Activated T-cell treated with anti-CD3 and anti-CD28 coated beads for 1 hour (primary cell): ENCODE data around the gene SMARCD2.

Source experiments
- DNase-seq: peaks from one replicate; pipeline ENCODE4 v3.0.0-alpha.2; 2020; ENCODE audit warnings: low read depth

SMARCD2 gene

DNA sequence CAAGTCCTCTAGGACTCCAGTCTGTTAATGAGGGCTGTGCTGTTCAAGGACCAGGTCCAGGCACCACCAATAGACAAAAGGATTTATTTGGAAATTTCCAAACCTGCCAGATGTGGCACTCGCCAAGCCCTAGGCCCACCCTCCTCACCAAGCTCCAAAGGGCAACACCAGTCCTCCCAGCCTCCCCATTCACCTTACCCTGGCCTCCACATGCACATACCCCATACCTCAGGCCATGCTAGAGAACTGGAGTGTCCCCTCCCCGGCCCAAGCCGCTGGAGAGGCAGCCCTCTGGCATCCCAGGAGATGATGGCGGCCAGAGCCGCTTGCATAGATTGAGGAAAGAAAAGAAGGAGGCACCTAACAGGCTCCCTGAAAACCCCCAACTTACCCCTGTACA lies 10.5 kb downstream of the SMARCD2 start:
- no peak for DNase-seq

DNA sequence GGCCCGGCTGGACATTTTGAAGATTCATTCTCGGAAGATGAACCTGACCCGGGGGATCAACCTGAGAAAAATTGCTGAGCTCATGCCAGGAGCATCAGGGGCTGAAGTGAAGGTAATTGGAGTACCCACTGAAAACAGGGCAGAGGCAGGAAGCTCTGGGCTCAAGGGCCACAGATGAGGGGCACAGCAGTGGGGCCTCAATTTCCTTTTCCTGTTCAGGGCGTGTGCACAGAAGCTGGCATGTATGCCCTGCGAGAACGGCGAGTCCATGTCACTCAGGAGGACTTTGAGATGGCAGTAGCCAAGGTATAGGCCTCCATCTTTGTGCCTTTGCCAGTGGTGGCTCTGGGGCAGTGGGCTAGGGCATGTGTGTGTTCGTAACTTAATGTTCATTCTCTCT lies 11.0 kb downstream of the SMARCD2 start:
- DNase-seq: no peak

DNA sequence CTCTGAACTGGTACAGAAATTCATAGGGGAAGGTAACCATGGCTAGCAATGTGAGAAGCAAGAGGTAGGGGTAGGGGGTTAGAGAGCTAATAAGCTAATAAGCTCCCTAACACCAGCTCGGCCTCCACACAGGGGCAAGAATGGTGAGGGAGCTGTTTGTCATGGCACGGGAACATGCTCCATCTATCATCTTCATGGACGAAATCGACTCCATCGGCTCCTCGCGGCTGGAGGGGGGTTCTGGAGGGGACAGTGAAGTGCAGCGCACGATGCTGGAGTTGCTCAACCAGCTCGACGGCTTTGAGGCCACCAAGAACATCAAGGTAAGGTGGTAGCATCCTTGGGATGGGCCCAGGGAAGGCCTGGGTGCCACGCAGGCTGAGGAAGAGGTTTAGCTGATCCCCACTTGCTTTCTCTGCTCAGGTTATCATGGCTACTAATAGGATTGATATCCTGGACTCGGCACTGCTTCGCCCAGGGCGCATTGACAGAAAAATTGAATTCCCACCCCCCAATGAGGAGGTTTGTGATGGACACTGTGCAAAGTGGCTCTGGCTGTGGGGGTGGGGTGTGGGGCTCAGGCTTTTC lies 11.5 kb downstream of the SMARCD2 start:
- DNase-seq: no peak

DNA sequence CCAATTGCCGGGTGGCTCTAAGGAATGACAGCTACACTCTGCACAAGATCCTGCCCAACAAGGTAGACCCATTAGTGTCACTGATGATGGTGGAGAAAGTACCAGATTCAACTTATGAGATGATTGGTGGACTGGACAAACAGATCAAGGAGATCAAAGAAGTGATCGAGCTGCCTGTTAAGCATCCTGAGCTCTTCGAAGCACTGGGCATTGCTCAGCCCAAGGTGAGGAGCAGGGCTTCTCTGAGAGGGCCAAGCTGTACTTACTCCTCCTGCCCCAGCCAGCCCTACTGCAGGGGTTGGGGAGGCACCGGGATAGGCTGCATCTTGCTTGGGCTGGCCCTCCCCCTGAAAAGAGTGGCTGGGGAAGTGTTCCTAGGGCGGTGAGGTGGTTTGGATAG lies 12.2 kb downstream of the SMARCD2 start:
- no peak for DNase-seq

DNA sequence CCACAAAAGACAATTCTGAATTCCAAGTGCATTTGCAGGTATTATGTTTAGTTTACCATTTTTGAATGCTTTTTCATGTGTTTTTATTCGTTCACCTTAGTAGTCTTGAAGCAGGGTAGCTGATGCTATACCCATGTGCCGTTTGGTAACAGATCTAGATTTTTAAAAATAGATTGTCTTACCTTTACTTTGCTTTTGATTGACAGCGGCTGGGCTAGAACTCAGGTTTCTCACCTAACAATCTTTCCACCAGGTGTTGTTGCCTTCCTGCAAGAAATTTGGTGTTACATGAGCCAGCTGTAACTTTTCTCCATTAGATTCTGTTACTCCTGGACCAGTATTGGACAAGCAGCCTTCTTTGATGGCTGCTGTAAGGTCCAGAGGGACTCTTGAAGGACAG lies 13.5 kb downstream of the SMARCD2 start:
- DNase-seq: no peak

DNA sequence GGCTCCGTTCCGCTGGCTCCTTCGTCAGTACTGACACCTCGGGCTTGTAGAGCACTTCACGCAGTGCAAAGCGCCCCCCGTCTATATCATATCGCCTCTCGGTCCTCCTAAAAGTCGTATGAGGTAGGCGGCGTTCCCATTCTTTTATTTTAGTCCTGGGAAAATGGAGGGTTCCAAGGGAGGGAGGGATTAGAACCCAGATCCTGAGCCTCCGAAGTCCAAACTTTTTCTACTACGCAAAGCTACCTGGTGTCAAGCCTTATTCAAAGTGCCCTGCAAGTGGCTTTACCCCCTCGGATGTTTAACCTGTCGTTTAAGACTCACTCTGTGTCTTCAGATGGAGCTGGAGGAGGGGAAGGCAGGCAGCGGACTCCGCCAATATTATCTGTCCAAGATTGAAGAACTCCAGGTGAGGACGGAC lies 14.7 kb downstream of the SMARCD2 start:
- DNase-seq: no peak

DNA sequence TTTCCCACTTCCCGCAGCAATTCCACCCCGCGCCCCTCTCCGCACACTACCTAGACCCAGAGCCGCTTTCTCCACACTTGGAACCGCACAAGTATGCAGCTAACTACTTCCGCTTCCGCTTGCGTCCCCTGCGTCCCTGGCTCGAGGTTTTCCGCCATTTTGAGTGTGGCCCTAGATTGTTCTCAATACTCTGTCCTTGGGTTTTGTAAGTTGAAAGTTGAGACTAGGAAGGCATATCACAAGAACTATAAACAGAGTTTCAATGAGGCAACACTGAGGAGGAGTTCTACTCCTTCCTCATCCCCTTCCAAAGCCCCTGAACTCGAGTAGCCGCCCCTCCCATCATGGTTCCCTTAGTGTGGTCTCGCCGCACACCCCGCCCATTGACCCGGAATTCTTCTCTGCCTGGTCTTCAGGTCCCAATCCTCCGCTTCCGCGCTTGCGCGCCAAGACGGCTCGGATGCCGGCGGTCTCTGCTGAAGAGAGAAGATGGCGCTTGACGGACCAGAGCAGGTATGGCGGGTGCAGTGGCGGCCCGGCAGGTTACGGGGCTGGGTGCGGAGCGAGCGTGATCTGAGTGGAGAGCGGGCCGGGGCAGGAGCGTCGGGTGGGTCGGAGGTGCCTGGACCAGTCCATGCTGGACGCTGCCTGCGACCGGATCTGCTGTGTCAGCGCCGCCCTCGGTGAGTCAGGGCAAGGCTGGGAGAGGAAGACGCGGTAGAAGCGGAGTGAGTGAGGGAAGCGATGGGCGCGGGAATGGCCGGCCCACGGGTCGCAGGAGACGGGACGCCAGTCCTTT lies 15.3 kb downstream of the SMARCD2 start, which contains the start of the genes FTSJ3 and PSMC5:
Gene FTSJ3, minus strand, starts transcription at position 662 of the 799 bp plus-strand sequence. CDS start 761 bp downstream, outside the sequence.
Gene PSMC5, plus strand, starts transcription at position 430 of the 799 bp plus-strand sequence. Its CDS starts 60 bp downstream, at position 490.
- DNase-seq: peak; percentile 92

DNA sequence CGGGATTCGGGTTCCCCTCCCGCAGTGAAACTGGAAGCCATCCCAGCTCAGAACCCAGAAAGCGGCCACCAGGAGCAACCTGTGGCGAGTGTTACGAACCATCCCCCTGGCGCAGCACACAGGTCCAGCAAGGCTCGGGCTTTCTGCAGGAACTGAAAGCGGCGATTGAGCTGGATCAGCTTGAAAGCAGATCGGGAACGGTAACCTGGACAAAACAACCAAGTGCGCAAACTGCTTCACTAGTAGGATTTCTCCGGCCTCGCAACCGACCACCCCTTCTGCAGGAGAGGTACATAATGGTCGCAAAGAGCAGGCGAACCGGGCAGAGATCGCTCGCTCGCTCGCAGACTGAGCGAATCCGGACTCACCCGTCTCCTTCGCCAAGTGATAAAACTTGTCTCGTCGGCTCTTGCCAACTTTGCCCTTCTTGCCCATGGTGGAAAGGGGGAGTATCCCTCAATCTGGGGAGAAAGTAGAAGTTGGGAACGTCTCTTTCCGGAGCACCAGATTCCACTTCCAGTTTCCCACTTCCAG lies 15.9 kb downstream of the SMARCD2 start:
- no peak for DNase-seq

DNA sequence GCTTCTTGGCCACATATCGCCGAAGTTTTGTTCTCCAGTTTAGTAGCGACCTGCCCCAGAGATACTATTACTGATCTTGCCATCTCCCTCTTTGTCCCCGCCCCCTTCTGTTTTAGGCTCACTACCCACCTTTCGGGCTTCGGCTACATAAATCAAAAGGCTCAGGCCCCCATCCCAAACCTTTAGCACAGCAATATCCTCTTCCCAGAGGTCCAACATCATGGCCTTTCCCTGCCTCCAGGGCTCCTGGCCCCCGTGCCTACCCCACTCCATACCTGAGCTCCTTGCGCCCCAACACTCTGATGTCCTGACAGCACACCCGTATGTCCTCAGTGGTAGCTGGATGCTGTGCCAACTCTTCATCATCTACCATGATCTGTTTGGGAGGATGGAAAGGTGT lies 18.1 kb downstream of the SMARCD2 start:
- no peak for DNase-seq

DNA sequence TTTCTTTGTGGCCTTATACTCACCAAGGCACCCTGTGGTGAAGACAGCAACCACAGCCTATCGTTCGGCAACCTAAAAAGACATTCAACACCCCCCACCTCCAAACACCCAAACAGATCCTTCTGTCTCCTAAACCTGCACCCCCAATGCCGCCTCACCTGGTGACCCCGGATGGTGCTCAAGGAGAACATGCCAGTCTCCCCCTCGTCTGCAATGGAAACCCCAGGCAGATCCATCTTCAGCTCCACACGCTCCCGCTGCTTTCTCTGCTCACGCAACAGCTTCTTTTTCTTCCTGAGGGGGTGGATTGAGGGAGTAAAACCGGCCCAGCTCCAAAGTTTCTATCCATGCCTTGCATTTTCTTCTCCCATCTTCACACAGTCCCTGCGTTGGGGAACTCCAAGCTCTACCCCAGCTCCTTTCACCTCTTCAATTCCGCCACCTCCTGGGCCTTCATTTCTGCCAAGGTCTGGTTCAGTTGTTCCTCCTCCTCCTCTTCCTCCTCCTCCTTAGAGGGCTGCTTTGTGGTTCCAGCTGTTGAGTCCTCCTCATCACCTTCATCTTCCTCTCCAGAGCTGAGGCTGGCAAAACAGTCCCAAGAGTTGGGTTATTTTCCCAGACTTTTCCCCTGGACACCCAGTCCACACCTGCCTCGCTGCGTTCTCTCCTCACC lies 18.7 kb downstream of the SMARCD2 start:
- no peak for DNase-seq

DNA sequence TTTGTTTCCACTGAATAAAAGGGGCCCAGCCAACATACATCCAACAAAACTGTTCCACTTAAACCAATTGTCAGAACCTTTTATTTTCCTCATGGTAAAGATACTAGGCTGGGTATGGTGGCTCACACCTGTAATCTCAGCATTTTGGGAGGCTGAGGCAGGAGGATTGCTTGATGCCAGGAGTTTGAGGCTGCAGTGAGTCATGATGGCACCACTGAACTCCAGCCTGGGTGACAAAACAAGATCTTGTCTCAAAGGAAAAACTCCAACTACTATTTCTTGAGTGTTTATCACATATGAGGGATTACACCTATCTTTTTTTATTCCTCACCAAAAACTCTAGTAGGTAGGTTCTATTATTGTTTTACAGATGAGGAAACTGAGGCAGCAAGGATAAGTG lies 19.9 kb downstream of the SMARCD2 start:
- no peak for DNase-seq

DNA sequence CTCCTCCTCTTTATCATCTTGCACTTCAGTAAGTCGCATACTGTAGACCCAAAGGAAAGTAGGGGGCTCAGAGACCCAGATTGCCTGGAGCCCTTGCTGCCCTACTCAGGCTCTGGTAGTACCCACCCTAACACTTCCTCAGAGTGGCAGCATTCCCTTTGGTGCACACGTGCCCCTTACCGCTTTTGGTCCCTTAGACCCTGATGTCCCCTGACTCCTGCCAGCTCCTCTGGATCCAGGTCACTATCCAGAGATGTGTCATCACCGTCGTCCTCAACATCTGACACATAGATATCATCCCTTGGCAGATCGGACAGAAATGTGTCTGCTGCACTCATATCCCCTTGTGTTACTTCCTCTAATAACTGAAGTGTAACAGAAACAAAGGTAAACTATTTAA lies 20.7 kb downstream of the SMARCD2 start:
- DNase-seq: no peak

DNA sequence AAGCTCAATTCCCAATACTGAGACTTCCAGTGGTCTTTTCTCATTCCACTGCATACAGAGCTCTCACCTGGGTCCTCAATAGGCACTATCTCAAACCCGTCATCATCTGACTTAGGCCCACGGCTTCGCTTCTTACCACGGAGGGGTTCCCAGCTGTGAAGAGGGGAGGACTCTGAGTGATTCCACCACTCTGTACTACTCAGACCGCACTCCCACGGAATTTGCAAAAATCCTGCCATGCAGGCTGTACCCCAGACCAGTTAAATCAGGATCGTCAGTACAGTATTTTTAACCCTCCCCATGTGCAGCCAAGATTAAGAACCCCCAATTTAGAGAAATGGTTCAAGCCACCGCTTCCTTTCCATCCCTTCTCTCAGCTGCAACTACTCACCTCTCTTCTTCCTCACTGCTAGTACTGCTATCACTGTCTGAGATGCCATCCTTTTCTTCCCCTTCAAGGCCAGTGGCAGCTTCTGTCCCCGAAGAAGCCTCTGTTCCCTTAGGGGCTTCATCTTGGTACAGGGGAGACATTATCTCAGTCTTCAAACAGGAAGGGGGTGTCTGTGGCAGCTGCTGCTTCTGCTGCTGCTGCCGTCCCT lies 21.4 kb downstream of the SMARCD2 start:
- DNase-seq: no peak

DNA sequence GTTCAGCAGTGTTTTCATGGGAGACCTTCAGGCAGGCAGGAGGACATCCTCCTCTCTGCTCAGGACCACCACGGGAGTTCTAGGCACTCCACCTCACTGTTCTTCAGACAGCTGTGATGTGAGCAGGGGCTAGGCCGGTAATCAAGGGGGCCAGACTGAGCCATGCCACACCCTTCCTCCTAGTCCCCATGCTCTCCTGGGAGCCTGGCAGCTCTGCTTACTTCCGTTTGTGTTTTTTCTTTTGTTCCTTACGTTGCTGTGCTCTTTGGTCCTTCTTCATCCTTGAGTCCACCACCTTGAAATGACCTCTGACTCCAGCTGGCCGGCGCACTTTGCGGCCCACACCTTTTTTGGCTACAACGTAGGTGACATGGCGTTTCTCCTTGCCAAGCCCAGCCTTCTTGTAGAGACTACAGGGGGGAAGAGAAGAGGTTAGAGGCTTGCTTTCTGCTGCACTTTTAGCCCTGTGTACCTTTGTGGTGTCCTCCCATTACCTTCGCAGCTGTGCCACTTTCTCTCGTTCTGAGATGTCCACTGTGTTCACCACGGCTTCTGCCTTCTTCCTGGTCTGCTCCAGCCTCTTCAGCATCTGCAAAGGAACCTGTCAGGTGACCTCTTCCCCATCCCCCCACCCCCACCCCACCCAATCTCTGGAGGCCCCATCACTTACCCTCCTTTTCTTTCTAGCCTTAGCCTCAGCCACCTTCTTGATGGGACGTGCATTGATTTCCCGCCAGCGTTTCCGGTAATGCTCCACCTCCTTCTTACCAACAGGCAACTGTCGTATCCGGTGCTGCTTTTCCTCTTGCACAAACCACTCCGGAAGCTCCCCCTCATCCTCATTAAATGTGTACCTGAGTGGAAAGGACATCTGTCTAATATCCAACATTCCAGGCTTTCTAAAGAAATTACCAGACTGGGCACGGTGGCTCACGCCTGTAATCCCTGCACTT lies 22.6 kb downstream of the SMARCD2 start:
- no peak for DNase-seq

DNA sequence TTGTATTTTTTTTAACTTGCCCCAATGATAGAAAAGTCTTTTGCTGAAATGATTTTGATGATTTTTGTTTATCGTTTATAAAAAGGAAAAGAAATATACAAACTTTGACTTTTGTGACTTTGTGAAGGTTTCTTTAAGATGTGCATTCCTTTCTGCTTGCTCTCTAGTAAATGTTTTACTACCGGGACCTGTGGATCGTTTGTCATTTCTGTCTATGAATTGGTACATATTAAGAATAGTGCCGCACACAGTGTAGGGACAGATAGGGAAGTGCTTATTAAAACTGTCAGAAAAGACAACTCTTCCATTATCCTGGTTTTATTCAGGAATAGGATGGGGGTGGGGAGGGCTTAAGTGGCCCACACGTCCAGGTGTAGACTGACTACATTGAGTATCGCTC lies 23.4 kb downstream of the SMARCD2 start:
- no peak for DNase-seq

DNA sequence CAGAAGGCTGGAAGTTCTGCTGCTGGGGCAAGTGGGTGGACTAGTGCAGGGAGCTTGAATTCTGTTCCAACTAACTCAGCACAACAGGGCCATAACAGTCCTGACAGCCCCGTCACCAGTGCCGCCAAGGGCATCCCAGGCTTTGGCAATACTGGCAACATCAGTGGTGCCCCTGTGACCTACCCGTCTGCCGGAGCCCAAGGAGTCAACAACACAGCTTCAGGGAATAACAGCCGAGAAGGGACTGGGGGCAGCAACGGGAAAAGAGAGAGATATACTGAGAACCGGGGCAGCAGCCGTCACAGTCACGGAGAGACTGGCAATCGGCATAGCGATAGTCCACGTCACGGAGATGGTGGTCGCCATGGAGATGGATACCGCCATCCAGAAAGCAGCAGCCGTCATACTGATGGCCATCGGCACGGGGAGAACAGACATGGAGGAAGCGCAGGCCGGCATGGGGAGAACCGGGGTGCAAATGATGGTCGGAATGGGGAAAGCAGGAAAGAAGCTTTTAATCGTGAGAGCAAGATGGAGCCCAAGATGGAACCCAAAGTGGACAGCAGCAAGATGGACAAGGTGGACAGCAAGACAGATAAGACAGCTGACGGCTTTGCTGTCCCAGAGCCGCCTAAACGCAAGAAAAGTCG lies 24.6 kb downstream of the SMARCD2 start:
- no peak for DNase-seq

DNA sequence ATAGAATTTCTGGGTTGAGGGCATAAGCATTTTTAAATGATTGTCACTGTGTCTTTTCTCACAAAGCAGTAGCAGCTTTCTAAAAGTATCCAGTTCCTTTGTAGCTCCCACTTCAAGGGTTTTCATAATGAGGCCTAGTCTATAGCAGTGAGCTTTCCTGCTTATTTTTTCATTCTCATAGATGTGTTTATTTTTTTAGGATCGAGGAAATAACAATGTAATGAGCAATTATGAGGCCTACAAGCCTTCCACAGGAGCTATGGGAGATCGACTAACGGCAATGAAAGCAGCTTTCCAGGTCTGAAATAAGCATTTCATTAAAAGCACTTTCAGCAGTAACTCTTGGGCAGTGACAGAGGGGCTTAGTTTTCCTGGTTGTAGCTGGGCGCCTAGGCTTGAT lies 25.8 kb downstream of the SMARCD2 start:
- DNase-seq: no peak

DNA sequence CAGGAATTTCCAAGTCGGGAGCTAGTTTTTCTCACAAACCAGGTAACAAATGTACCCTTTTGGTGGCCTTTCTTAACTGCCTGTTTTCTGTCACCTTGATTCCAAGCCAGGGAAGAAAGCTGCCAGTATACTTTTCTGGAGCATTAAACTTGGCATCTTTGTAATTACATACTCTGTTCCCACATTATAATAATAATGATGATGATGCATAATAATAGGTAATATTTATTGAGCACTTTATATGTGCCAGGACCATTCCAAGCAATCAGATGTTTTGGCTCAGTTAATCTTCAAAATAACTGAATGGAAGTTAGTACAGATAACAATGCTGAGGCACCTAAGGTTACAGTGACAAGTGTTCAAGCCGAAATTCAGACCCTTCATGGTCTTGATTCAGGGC lies 26.4 kb downstream of the SMARCD2 start:
- no peak for DNase-seq

DNA sequence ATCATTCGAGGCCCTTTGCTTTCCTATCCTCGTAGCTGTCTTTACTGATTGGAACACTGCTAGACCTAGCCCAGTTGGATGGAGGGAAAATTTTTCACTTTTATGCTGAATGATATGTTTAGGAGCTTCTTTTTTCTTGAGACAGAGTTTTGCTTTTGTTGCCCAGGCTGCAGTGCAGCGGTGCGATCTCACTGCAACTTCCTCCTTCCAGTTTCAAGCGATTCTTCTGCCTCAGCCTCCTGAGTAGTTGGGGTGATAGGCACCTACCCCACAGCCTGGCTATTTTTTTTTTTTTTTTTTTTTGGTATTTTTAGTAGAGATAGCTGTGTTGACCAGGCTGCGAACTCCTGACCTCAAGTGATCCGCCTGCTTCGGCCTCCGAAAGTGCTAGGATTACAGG lies 32.5 kb downstream of the SMARCD2 start:
- DNase-seq: no peak

DNA sequence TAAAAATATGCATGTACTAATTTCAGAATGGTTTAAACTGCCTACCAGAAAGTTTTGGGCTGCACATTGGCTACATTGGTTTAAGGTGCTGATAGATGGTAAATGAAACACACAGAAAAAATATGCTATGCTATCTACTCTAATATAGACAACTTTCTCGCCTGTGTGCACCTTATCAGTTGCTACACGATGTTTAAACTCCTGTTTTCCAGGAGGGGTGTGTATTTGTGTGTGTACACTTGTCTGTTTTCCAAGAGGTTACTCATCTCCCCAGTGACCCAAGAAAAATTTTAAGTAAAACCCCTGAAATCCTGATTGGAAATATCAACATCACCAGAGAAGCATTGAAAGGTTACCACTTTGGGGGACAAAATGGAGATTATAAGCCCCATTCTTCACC lies 36.9 kb downstream of the SMARCD2 start:
- DNase-seq: no peak

DNA sequence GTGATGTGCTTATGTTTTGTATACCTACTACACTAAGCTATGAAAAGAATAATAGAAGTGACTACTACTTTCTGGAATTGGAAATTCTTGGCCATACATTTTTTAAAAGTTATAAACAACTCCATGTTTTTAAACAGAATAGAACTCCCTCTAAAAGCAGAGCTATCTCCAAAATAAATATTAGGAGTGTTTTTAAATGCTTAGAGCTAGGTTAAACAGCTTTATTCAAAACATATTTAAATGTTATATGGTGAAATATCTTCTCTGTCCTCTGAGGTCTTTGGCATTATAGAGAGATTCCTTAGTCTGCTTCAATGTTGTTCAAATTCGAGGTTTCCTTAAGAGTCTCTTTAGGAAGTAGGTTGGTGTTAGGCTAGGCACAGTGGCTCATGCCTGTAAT lies 38.2 kb downstream of the SMARCD2 start:
- no peak for DNase-seq
